NB4 (cell line): ENCODE measurements around the gene RFTN2.

Source experiments
- CTCF ChIP-seq: IDR thresholded peaks from one replicate; pipeline ENCODE4 v1.5.1; 2012; ENCODE audit warnings: low read depth, low read length
- MAX ChIP-seq: IDR thresholded peaks from 2 replicates; pipeline ENCODE4 v1.6.1; 2011; ENCODE audit warnings: low read depth, low read length
- MYC ChIP-seq: IDR thresholded peaks from 2 replicates; pipeline ENCODE4 v1.6.1; 2011; ENCODE audit warnings: low read depth, low read length
- POLR2A ChIP-seq: IDR thresholded peaks from 2 replicates; pipeline ENCODE4 v1.6.1; 2011; ENCODE audit warnings: mild to moderate bottlenecking; ENCODE audit not compliant: insufficient read length; ENCODE audit errors: extremely low read depth

- TF ChIP-seq CTCF = no peak
- TF ChIP-seq POLR2A = no peak
- TF ChIP-seq MAX = no peak
- no peak for TF ChIP-seq MYC
These were observed 1.7 kb upstream of the RFTN2 start for GRCh38 chr2:197677056-197677455.
